BJ (cell line): ENCODE measurements around the gene MEF2D. TPM values are rescaled to one million over a fixed set of nuclear protein-coding genes. Genes with fewer than 3 reads are reported as not detected.

Experiments
- CTCF ChIA-PET: fragments of 350-600 bp; formaldehyde crosslinking; extraction: SDS; loops from one replicate; lab custom pipeline; 2021; ENCODE audit warnings: antibody characterized with exemption, inconsistent platforms; lab: Yijun Ruan, JAX
- POLR2A ChIA-PET: fragments of 300-600 bp; sonication (Branson Sonifier 250); formaldehyde crosslinking; extraction: SDS; loops from one replicate; lab custom pipeline; 2021; ENCODE audit warnings: antibody characterized with exemption; lab: Charles Lee
- DNase-seq: peaks from one replicate; pipeline ENCODE4 v3.0.0-alpha.2; 2011; ENCODE audit warnings: low read depth
- H3K27me3 ChIP-seq: 2 replicates; pipeline ENCODE4 v1.6.0; 2011; ENCODE audit warnings: low read length; ENCODE audit not compliant: control insufficient read depth, insufficient read depth
- H3K36me3 ChIP-seq: 2 replicates; pipeline ENCODE4 v1.5.1; 2011; ENCODE audit warnings: low read length; ENCODE audit not compliant: control insufficient read depth, insufficient read depth
- H3K4me3 ChIP-seq: 2 replicates; pipeline ENCODE4 v1.5.1; 2011; ENCODE audit warnings: low read depth, mild to moderate bottlenecking, control low read depth, low read length
- polyA plus RNA-seq: library from polyadenylated mRNA; depleted of rRNA; stranded (reverse); fragments of >200 nt; gene quantifications from 2 replicates; pipeline ENCODE4 v1.2.3, GENCODE V29; 2011
- TF ChIP-seq, protein P1 (sequence below): IDR thresholded peaks from 2 replicates; pipeline ENCODE4 v1.5.1; 2011; ENCODE audit warnings: low read depth, mild to moderate bottlenecking, control low read depth, inconsistent platforms, low read length, moderate library complexity; ENCODE audit not compliant: insufficient read depth

The MEF2D gene
- polyA plus RNA-seq, 1 experiment, result 15.1 TPM

GRCh38 chr1:156496211-156496761 is 4.3 kb downstream of the MEF2D start:
- no peak for DNase-seq
- TF ChIP-seq, protein P1, sequence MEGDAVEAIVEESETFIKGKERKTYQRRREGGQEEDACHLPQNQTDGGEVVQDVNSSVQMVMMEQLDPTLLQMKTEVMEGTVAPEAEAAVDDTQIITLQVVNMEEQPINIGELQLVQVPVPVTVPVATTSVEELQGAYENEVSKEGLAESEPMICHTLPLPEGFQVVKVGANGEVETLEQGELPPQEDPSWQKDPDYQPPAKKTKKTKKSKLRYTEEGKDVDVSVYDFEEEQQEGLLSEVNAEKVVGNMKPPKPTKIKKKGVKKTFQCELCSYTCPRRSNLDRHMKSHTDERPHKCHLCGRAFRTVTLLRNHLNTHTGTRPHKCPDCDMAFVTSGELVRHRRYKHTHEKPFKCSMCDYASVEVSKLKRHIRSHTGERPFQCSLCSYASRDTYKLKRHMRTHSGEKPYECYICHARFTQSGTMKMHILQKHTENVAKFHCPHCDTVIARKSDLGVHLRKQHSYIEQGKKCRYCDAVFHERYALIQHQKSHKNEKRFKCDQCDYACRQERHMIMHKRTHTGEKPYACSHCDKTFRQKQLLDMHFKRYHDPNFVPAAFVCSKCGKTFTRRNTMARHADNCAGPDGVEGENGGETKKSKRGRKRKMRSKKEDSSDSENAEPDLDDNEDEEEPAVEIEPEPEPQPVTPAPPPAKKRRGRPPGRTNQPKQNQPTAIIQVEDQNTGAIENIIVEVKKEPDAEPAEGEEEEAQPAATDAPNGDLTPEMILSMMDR, result no peak
- no peaks in the 10 kb centered on the region for H3K27me3 ChIP-seq
- CTCF ChIA-PET, result interaction anchor here (0.6 to 1.9 kb wide), 3 partner anchors 15 to 20 kb away, joined by 3 to 8 read pairs (median 3); no protein-coding TSS in a partner anchor
- POLR2A ChIA-PET, result interaction anchor here (0.6 kb wide), 1 partner anchor 425 kb away, joined by 3 read pairs; no protein-coding TSS in a partner anchor
- H3K36me3 ChIP-seq, result peaks cover 5% of the 10 kb centered on the region
- no peak overlapping the region for H3K4me3 ChIP-seq

- CTCF ChIA-PET, result interaction anchor here (1.9 kb wide), 1 partner anchor 15 kb away, joined by 8 read pairs; no protein-coding TSS in a partner anchor
- TF ChIP-seq, protein P1, result no peak
- no peaks in the 10 kb centered on the region for H3K27me3 ChIP-seq
- H3K4me3 ChIP-seq, result no peak overlapping the region
- peaks cover 5% of the 10 kb centered on the region for H3K36me3 ChIP-seq
- no peak for DNase-seq
- POLR2A ChIA-PET, result no interaction called here
Measured at GRCh38 chr1:156495401-156496140, 5.0 kb downstream of the MEF2D start.

GRCh38 chr1:156494309-156494895 is 6.2 kb downstream of the MEF2D start:
- ChIA-PET POLR2A (no interaction called here), CTCF (no interaction called here)
- no peaks in the 10 kb centered on the region for H3K27me3 ChIP-seq
- peaks cover 5% of the 10 kb centered on the region for H3K36me3 ChIP-seq
- TF ChIP-seq, protein P1, result no peak
- no peak overlapping the region for H3K4me3 ChIP-seq
- DNase-seq, result no peak

- TF ChIP-seq, protein P1, result no peak
- Histone ChIP-seq H3K36me3 (peaks cover 5% of the 10 kb centered on the region), H3K27me3 (no peaks in the 10 kb centered on the region), H3K4me3 (no peak overlapping the region)
- CTCF ChIA-PET, result no interaction called here
- POLR2A ChIA-PET, result no interaction called here
- no peak for DNase-seq
Measured at GRCh38 chr1:156493742-156494141, 6.8 kb downstream of the MEF2D start.

- no peak for DNase-seq
- CTCF ChIA-PET, result interaction anchor here (4.2 kb wide), 1 partner anchor 12 kb away, joined by 31 read pairs; no protein-coding TSS in a partner anchor
- POLR2A ChIA-PET, result no interaction called here
- Histone ChIP-seq H3K36me3 (peaks cover 5% of the 10 kb centered on the region), H3K4me3 (no peak overlapping the region), H3K27me3 (no peaks in the 10 kb centered on the region)
- TF ChIP-seq, protein P1, result no peak
Measured at GRCh38 chr1:156493154-156493631, 7.4 kb downstream of the MEF2D start.
